ENCODE data around the gene CRTC2.

GRCh38 chr1:153921080-153921802, 37.2 kb downstream of the CRTC2 start:
- TF ChIP-seq CTCF (IDR thresholded peaks at IDR 0.05; ENCODE audit: insufficient read depth, low read depth, low read length) (no peak), EZH2 (IDR thresholded peaks at IDR 0.05; ENCODE audit: insufficient read depth, low read length) (no peak)

Measured in astrocyte (in vitro differentiated cells and primary cell).